Testis (tissue), 2 donors: Measurements from ENCODE around the gene LDLRAD4.

Experiments used
- POLR2A ChIP-seq: fragments of 450-650 bp; IDR thresholded peaks from one replicate; pipeline ENCODE4 v1.6.1; 2017; ENCODE audit warnings: antibody characterized with exemption, mild to moderate bottlenecking, moderate library complexity
- TF ChIP-seq, protein P1 (sequence below), 3 experiments: fragments of 450-650 bp in 2 of 3; fragments of 200-600 bp in 1 of 3; sonication (generic) in 1 of 3; IDR thresholded peaks; one replicate each; pipeline ENCODE4 v1.5.1; 2016 to 2019; ENCODE audit warnings: antibody characterized with exemption in 3 of 3, mild to moderate bottlenecking in 2 of 3, moderate library complexity in 1 of 3

GRCh38 chr18:13438507-13439056 is 220.0 kb downstream of the LDLRAD4 start:
- TF ChIP-seq POLR2A: no peak
- TF ChIP-seq, protein P1, sequence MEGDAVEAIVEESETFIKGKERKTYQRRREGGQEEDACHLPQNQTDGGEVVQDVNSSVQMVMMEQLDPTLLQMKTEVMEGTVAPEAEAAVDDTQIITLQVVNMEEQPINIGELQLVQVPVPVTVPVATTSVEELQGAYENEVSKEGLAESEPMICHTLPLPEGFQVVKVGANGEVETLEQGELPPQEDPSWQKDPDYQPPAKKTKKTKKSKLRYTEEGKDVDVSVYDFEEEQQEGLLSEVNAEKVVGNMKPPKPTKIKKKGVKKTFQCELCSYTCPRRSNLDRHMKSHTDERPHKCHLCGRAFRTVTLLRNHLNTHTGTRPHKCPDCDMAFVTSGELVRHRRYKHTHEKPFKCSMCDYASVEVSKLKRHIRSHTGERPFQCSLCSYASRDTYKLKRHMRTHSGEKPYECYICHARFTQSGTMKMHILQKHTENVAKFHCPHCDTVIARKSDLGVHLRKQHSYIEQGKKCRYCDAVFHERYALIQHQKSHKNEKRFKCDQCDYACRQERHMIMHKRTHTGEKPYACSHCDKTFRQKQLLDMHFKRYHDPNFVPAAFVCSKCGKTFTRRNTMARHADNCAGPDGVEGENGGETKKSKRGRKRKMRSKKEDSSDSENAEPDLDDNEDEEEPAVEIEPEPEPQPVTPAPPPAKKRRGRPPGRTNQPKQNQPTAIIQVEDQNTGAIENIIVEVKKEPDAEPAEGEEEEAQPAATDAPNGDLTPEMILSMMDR (IDR thresholded peaks at IDR 0.05): no peak
